Peyer's patch (tissue), 4 donors: ENCODE data around the gene CCNC.

Experiments used
- CTCF ChIP-seq, 6 experiments: fragments of 450-650 bp in 4 of 6; fragments of 200-600 bp in 2 of 6; sonication (generic) in 1 of 6; IDR thresholded peaks; one replicate each; pipeline ENCODE4 v1.5.1; 2017 to 2019; ENCODE audit warnings: antibody characterized with exemption in 6 of 6, mild to moderate bottlenecking in 3 of 6, moderate library complexity in 1 of 6
- POLR2A ChIP-seq, 2 donors: fragments of 450-650 bp; IDR thresholded peaks; one replicate each; pipeline ENCODE4 v1.5.1; 2017; ENCODE audit warnings: antibody characterized with exemption in 2 of 2, mild to moderate bottlenecking in 2 of 2, moderate library complexity in 2 of 2

DNA sequence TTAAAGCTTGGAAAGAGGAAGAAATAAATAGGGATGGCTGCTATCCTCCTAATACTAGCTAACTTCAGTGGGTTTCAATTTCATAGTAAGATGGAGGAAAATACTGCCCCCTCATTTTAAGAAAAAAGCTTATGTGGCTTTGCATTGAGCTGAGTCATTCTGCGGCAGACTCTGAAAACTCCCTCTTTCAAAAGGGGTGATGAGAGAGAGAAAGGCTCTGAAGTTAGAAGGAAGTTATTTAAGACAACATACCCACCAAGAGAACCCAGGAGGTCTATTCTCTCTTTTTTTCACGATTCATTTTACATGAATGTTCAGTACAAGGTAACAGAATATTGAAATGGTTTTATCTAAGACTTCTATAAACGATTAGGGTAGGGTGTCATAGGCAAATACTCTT lies 42.7 kb upstream of the CCNC start:
- TF ChIP-seq CTCF (IDR thresholded peaks at IDR 0.05), result no peak
- no peak for TF ChIP-seq POLR2A (IDR thresholded peaks at IDR 0.05)
